Measurements from ENCODE around the gene POTEB2.
"Not testable (repeated sequence)": the region's sequence is repeated elsewhere in the genome, so short reads cannot be mapped to it uniquely, and the experiment has no call there.

The POTEB2 gene

DNA sequence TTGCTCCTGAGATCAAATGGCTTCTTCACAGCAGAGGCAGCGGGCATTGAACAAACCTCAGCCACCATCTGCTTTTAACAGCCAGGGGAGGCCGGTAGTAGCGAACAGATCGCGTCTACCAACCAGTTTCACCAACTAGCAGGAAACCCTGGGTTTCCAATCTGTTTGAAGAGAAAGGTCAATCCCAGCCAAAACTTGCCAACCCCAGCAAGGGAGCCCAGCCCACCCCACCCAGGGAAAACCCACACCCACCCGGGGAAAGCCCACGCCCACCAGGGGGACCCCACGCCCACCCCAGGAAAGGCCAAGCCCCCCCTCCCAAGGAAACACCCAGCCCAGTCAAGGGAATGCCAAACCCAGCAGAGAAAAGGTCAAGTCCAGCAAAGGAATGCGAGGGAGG, at the start of gene POTEB2:
Gene POTEB2 (minus strand): TSS at position 101 of the 400 bp plus-strand sequence. CDS start 33 bp downstream, at position 68.
- not testable (repeated sequence) for DNase-seq (ENCODE audit: low read depth in 2 of 2)

DNA sequence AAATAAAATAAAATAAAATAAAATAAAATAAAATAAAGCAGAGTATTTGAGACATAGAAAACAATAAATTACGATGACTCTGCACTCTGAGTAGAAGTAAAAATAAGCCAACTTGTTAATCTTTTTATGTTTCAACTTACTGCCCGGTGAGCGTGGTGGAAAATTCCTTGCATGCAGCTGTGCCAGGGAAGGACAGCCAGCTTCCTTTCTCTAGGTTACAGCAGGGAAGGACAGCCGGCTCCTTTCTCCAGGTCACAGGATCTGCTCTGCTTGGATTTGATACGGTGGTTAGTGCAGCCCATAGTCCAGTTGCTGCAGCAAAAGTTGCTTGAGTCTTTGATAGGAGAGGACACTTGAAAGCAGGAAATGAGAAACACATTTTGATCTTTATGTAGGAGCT, 13.8 kb upstream of the POTEB2 start:
- not testable (repeated sequence) for DNase-seq (ENCODE audit: low read depth in 2 of 2)

DNA sequence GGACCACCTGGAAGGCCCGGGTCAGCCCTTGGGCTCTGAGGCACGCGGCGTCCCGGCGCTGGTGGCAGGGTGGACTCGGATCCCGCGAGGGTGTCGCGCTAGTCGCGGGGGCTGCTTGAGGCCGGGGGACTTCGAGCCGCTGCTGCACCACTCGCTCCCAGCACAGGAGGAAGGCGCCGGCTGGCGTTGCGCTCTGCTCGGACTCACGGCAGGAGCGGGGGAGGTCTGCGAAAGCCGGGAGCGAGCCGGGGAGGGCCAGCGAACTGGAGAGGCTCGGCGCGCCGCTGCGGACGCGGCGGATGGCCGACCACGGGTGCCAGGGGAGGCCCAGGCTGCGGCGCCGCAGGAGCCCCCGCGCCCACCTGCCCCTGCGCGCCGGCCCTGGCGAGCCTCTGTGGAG, 12.3 kb upstream of the POTEB2 start:
- not testable (repeated sequence) for DNase-seq (ENCODE audit: low read depth in 2 of 2)

DNA sequence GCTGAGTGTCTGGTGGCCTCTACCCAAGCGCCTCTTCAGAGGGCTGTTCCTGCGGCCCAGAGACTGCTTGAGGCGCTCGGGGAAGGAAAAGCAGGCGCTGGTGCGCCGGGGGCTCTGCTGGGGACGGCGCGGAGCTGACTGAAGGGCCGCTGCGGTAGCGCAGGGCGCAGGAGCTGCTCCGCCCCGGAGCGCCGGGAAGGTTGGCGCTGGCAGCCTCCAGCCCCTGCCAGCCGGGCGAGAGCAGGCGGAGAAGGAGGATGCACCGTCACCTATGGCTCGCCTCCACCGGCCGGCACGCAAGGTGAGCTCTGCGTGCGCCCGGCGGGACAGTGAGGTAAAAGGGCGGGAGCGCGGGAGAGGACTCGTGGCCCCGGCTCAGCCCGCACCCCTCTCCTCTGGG, 11.7 kb upstream of the POTEB2 start:
- not testable (repeated sequence) for DNase-seq (ENCODE audit: low read depth in 2 of 2)

Data from activated CD4-positive, alpha-beta T cell treated with anti-CD3 and anti-CD28 coated beads for 24 hours (primary cell).